Dedifferentiated amniotic fluid mesenchymal stem cell (primary cell): ENCODE results near the gene MLYCD.

Experiments used
- DNase-seq: peaks from one replicate; pipeline ENCODE4 v3.0.0-alpha.2; 2016; ENCODE audit errors: extremely low spot score

The MLYCD gene

GRCh38 chr16:83899272-83899897 lies 470 bp downstream of the MLYCD start:
- no peak for DNase-seq

GRCh38 chr16:83899978-83900377 lies 1.1 kb downstream of the MLYCD start:
- DNase-seq = no peak

- no peak for DNase-seq
Observed at GRCh38 chr16:83900571-83900970, 1.7 kb downstream of the MLYCD start.

GRCh38 chr16:83901101-83901500 lies 2.2 kb downstream of the MLYCD start:
- DNase-seq = peak; percentile 18

- DNase-seq = no peak
Observed at GRCh38 chr16:83903751-83904150, 4.8 kb downstream of the MLYCD start.

- DNase-seq = no peak
Observed at GRCh38 chr16:83906683-83907082, 7.8 kb downstream of the MLYCD start.

GRCh38 chr16:83907111-83907510 lies 8.2 kb downstream of the MLYCD start:
- no peak for DNase-seq

GRCh38 chr16:83907631-83908250 lies 8.8 kb downstream of the MLYCD start:
- DNase-seq = no peak

GRCh38 chr16:83908798-83909197 lies 9.9 kb downstream of the MLYCD start:
- no peak for DNase-seq

- no peak for DNase-seq
Observed at GRCh38 chr16:83911290-83911689, 12.4 kb downstream of the MLYCD start.

- no peak for DNase-seq
Observed at GRCh38 chr16:83912519-83913244, 13.8 kb downstream of the MLYCD start.

- no peak for DNase-seq
Observed at GRCh38 chr16:83913245-83913633, 14.3 kb downstream of the MLYCD start.

GRCh38 chr16:83914091-83914710 lies 15.3 kb downstream of the MLYCD start:
- DNase-seq = no peak

GRCh38 chr16:83915081-83915480 lies 16.2 kb downstream of the MLYCD start:
- DNase-seq = no peak

- DNase-seq = no peak
Observed at GRCh38 chr16:83915491-83915890, 16.6 kb downstream of the MLYCD start.

- no peak for DNase-seq
Observed at GRCh38 chr16:83917152-83918120, 18.5 kb downstream of the MLYCD start.

GRCh38 chr16:83920894-83921491 lies 22.1 kb downstream of the MLYCD start:
- no peak for DNase-seq

GRCh38 chr16:83923581-83924365 lies 24.9 kb downstream of the MLYCD start:
- no peak for DNase-seq

- DNase-seq = no peak
Observed at GRCh38 chr16:83924686-83925085, 25.8 kb downstream of the MLYCD start.
